Fibroblast of the aortic adventitia (primary cell): Measurements from ENCODE around the gene PARK7. TPM values are rescaled to one million over a fixed set of nuclear protein-coding genes. Genes with fewer than 3 reads are reported as not detected.
A peak's percentile ranks its signal among the peaks of the same experiment; 100 is the strongest.

Experiments
- DNase-seq: peaks from one replicate; pipeline ENCODE4 v3.0.0-alpha.2; 2010; ENCODE audit warnings: low read depth
- H3K4me3 ChIP-seq: 2 replicates; pipeline ENCODE4 v1.5.1; 2011; ENCODE audit warnings: low read depth, mild to moderate bottlenecking, control low read depth, low read length, moderate library complexity
- CTCF ChIP-seq: IDR thresholded peaks from 2 replicates; pipeline ENCODE4 v1.5.1; 2011; ENCODE audit warnings: mild to moderate bottlenecking, low read length, control low read depth, inconsistent platforms; ENCODE audit not compliant: insufficient read depth
- total RNA-seq: library from RNA; depleted of rRNA; stranded (reverse); fragments of >200 nt; gene quantifications from 2 replicates; pipeline ENCODE4 v1.2.3, GENCODE V29; 2012; ENCODE audit warnings: low replicate concordance

Gene PARK7
- total RNA-seq, 1 donor, result 243 TPM

GRCh38 chr1:7991504-7992440 is 30.3 kb downstream of the PARK7 start:
- H3K4me3 ChIP-seq, result no peak overlapping the region
- DNase-seq, result no peak
- TF ChIP-seq CTCF, result no peak

GRCh38 chr1:7992885-7993284 is 31.4 kb downstream of the PARK7 start:
- no peak for DNase-seq
- no peak overlapping the region for H3K4me3 ChIP-seq
- TF ChIP-seq CTCF, result no peak

GRCh38 chr1:7993593-7994479 is 32.3 kb downstream of the PARK7 start:
- DNase-seq, result peak; percentile 50
- no peak for TF ChIP-seq CTCF
- no peak overlapping the region for H3K4me3 ChIP-seq

- no peak overlapping the region for H3K4me3 ChIP-seq
- TF ChIP-seq CTCF, result no peak
These were observed 33.3 kb downstream of the PARK7 start for GRCh38 chr1:7994827-7995226.

GRCh38 chr1:7995437-7995836 is 33.9 kb downstream of the PARK7 start:
- no peak overlapping the region for H3K4me3 ChIP-seq
- no peak for TF ChIP-seq CTCF
- DNase-seq, result no peak

More at GRCh38 chr1:7994827-7995226, 33.3 kb downstream of the PARK7 start:
- no peak for DNase-seq

GRCh38 chr1:8002329-8002910 is 40.9 kb downstream of the PARK7 start:
- H3K4me3 ChIP-seq, result no peak overlapping the region
- no peak for TF ChIP-seq CTCF
- DNase-seq, result no peak
